SK-N-SH (cell line): ENCODE measurements around the gene ZNF544. TPM values are rescaled to one million over a fixed set of nuclear protein-coding genes. Genes with fewer than 3 reads are reported as not detected.

Experiments
- CHD2 ChIP-seq: fragments of 150-350 bp; IDR thresholded peaks from 2 replicates; pipeline ENCODE4 v1.6.1; 2018; ENCODE audit warnings: low read length; ENCODE audit not compliant: partially characterized antibody
- ELF1 ChIP-seq: IDR thresholded peaks from 2 replicates; pipeline ENCODE4 v1.4.0; 2012
- EZH2phosphoT487 ChIP-seq: fragments of 200-600 bp; sonication (generic); IDR thresholded peaks from 2 replicates; pipeline ENCODE4 v1.6.1; 2017; ENCODE audit warnings: low read depth, mixed run types, mild to moderate bottlenecking, antibody characterized with exemption, moderate library complexity, borderline replicate concordance
- FOSL2 ChIP-seq: IDR thresholded peaks from 2 replicates; pipeline ENCODE4 v1.4.0; 2012; ENCODE audit warnings: low read depth, mild to moderate bottlenecking, moderate library complexity, borderline replicate concordance
- RAD21 ChIP-seq: IDR thresholded peaks from 2 replicates; pipeline ENCODE4 v1.6.1; 2012; ENCODE audit warnings: mild to moderate bottlenecking, low read length
- RFX5 ChIP-seq: IDR thresholded peaks from 2 replicates; pipeline ENCODE4 v1.6.1; 2012; ENCODE audit warnings: mild to moderate bottlenecking, improper control_type of control experiment, low read length
- SIN3A ChIP-seq: IDR thresholded peaks from 2 replicates; pipeline ENCODE4 v1.6.1; 2012; ENCODE audit warnings: low read depth, mild to moderate bottlenecking, low read length, moderate library complexity, borderline replicate concordance
- SMC3 ChIP-seq: IDR thresholded peaks from 2 replicates; pipeline ENCODE4 v1.6.1; 2012; ENCODE audit warnings: low read depth, low read length, improper control_type of control experiment
- TAF1 ChIP-seq: IDR thresholded peaks from 2 replicates; pipeline ENCODE4 v1.6.1; 2012; ENCODE audit warnings: low read depth, mild to moderate bottlenecking, low read length, moderate library complexity, borderline replicate concordance
- TEAD4 ChIP-seq: IDR thresholded peaks from 2 replicates; pipeline ENCODE4 v1.4.0; 2012; ENCODE audit warnings: mild to moderate bottlenecking, borderline replicate concordance; ENCODE audit not compliant: insufficient read depth
- USF1 ChIP-seq: IDR thresholded peaks from 2 replicates; pipeline ENCODE4 v1.4.0; 2012; ENCODE audit warnings: low read depth, borderline replicate concordance
- YY1 ChIP-seq: IDR thresholded peaks from 2 replicates; pipeline ENCODE4 v1.4.0; 2012; ENCODE audit warnings: low read depth, mild to moderate bottlenecking
- ZBTB33 ChIP-seq: IDR thresholded peaks from 2 replicates; pipeline ENCODE4 v1.4.0; 2012; ENCODE audit warnings: low read depth, borderline replicate concordance
- polyA plus RNA-seq, 3 experiments: library from polyadenylated mRNA; depleted of rRNA; stranded (reverse); fragments of >200 nt; gene quantifications; 2 replicates each; pipeline ENCODE4 v1.2.3, GENCODE V29; 2012
- TF ChIP-seq, protein P1 (sequence below): IDR thresholded peaks from 2 replicates; pipeline ENCODE4 v1.6.1; 2012; ENCODE audit warnings: mild to moderate bottlenecking, low read depth, low read length, moderate library complexity

Gene ZNF544
- polyA plus RNA-seq, 1 of the 3 experiments (the other 2 are of a cell fraction), result 0.89 TPM

DNA sequence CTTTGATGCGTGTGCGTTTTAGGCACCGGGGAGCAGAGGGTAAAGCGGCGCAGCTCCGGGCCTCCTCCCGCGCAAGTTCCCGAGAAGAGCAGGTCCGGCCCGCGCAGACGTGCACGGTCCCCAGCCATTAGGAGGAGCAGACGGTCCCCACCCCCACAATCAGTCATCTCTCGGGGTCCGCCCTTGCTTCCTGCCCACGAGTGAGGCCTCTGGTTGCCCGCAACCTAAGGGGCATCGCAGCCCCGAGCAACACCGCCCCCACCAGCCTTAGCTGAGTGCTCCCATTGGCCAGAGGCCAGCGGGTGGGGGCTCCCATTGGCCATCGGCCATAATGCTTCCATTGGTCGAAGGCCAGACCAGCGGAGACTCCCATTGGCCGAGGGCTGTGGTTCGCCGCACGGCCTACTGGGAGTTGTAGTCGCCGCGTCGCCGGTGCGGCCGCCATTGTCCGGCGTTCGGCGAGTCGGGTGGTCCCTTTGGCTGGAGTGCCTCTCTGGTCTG is 49.9 kb downstream of the ZNF544 start, which contains the start of gene ZNF8 (continued):
- TF ChIP-seq SIN3A (peak; percentile 49; the same call in 1 of the 2 replicates), TEAD4 (no peak), ELF1 (no peak), EZH2phosphoT487 (no peak), RFX5 (peak; percentile 89), ZBTB33 (peak; percentile 28; the same call in 1 of the 2 replicates), TAF1 (peak; percentile 50), YY1 (peak; percentile 94), USF1 (no peak), SMC3 (no peak), RAD21 (0 out of 2 replicates have a peak, but pooled peaks have one; percentile 5), FOSL2 (no peak), CHD2 (peak; percentile 90)
- TF ChIP-seq, protein P1, sequence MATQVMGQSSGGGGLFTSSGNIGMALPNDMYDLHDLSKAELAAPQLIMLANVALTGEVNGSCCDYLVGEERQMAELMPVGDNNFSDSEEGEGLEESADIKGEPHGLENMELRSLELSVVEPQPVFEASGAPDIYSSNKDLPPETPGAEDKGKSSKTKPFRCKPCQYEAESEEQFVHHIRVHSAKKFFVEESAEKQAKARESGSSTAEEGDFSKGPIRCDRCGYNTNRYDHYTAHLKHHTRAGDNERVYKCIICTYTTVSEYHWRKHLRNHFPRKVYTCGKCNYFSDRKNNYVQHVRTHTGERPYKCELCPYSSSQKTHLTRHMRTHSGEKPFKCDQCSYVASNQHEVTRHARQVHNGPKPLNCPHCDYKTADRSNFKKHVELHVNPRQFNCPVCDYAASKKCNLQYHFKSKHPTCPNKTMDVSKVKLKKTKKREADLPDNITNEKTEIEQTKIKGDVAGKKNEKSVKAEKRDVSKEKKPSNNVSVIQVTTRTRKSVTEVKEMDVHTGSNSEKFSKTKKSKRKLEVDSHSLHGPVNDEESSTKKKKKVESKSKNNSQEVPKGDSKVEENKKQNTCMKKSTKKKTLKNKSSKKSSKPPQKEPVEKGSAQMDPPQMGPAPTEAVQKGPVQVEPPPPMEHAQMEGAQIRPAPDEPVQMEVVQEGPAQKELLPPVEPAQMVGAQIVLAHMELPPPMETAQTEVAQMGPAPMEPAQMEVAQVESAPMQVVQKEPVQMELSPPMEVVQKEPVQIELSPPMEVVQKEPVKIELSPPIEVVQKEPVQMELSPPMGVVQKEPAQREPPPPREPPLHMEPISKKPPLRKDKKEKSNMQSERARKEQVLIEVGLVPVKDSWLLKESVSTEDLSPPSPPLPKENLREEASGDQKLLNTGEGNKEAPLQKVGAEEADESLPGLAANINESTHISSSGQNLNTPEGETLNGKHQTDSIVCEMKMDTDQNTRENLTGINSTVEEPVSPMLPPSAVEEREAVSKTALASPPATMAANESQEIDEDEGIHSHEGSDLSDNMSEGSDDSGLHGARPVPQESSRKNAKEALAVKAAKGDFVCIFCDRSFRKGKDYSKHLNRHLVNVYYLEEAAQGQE, result no peak
